HepG2 (cell line): Measurements from ENCODE around the gene CKB. TPM values are rescaled to one million over a fixed set of nuclear protein-coding genes. Genes with fewer than 3 reads are reported as not detected.
A peak's percentile ranks its signal among the peaks of the same experiment; 100 is the strongest.

ENCODE experiments used
- AHR ChIP-seq: IDR thresholded peaks from 2 replicates; pipeline ENCODE4 v1.6.1; 2018; ENCODE audit warnings: missing genetic modification reagents, missing compliant biosample characterization
- ATF7-NPFF ChIP-seq: sonication (generic); formaldehyde crosslinking; IDR thresholded peaks from 2 replicates; pipeline ENCODE4 v1.8.1; 2023; ENCODE audit warnings: mild to moderate bottlenecking, low read depth, missing genetic modification reagents, moderate library complexity
- MEF2D ChIP-seq: sonication (generic); formaldehyde crosslinking; IDR thresholded peaks from 2 replicates; pipeline ENCODE4 v1.5.1; 2020; ENCODE audit warnings: mild to moderate bottlenecking, missing genetic modification reagents
- MYC ChIP-seq: sonication (generic); formaldehyde crosslinking; IDR thresholded peaks from 2 replicates; pipeline ENCODE4 v1.9.0; 2021; ENCODE audit warnings: missing genetic modification reagents, borderline replicate concordance
- NFYC ChIP-seq: IDR thresholded peaks from 2 replicates; pipeline ENCODE4 v1.6.1; 2016; ENCODE audit warnings: missing genetic modification reagents, missing compliant biosample characterization
- POLR2AphosphoS5 ChIP-seq: IDR thresholded peaks from 2 replicates; pipeline ENCODE4 v1.6.1; 2012; ENCODE audit warnings: low read depth, low read length
- PRPF4 ChIP-seq: fragments of 200-400 bp; formaldehyde crosslinking; IDR thresholded peaks from 2 replicates; pipeline ENCODE4 v1.6.1; 2016; ENCODE audit warnings: low read length, low read depth; ENCODE audit not compliant: poor library complexity, severe bottlenecking
- RBFOX2 ChIP-seq: fragments of 200-400 bp; formaldehyde crosslinking; IDR thresholded peaks from 2 replicates; pipeline ENCODE4 v1.6.1; 2017; ENCODE audit warnings: low read depth, mild to moderate bottlenecking, low read length
- TAF1 ChIP-seq: sonication (generic); formaldehyde crosslinking; IDR thresholded peaks from 2 replicates; pipeline ENCODE4 v1.4.0; 2020; ENCODE audit warnings: missing genetic modification reagents
- U2AF1 ChIP-seq: fragments of 200-400 bp; formaldehyde crosslinking; optimal IDR thresholded peaks from 2 replicates; pipeline ENCODE3; 2017; ENCODE audit warnings: mild to moderate bottlenecking, low read depth, low read length
- ZBTB7B ChIP-seq: sonication (generic); formaldehyde crosslinking; IDR thresholded peaks from 2 replicates; pipeline ENCODE4 v1.4.0; 2020; ENCODE audit warnings: missing genetic modification reagents
- ZFX ChIP-seq: sonication (generic); formaldehyde crosslinking; IDR thresholded peaks from 2 replicates; pipeline ENCODE4 v1.4.0; 2020; ENCODE audit warnings: mild to moderate bottlenecking, low read depth, missing genetic modification reagents, moderate library complexity
- ZNF441 ChIP-seq: sonication (generic); formaldehyde crosslinking; IDR thresholded peaks from 2 replicates; pipeline ENCODE4 v1.7.0; 2021; ENCODE audit warnings: missing genetic modification reagents, borderline replicate concordance
- ZNF570 ChIP-seq: sonication (generic); formaldehyde crosslinking; IDR thresholded peaks from 2 replicates; pipeline ENCODE4 v1.4.0; 2020; ENCODE audit warnings: mild to moderate bottlenecking, missing genetic modification reagents, borderline replicate concordance
- polyA plus RNA-seq, 8 experiments: library from polyadenylated mRNA; depleted of rRNA in 3 of 8; stranded (reverse) in 7 of 8; unstranded in 1 of 8; fragments of >200 nt; fragmentation: Illumina TruSeq in 4 of 8; extraction: Trizol in 4 of 8; gene quantifications; 2 replicates each; pipeline versions ENCODE4 v1.2.1 to v1.2.3, GENCODE V29; 2011 to 2016; ENCODE audit warnings: low read depth in 4 of 8, missing spikeins in 1 of 8, mixed read lengths in 1 of 8; ENCODE audit not compliant: insufficient read depth in 1 of 8
- total RNA-seq, 5 experiments: library from RNA; depleted of rRNA; stranded (reverse); fragments of >200 nt; fragmentation: Illumina TruSeq; extraction: Trizol; gene quantifications; 2 replicates each; pipeline ENCODE4 v1.2.3, GENCODE V29; 2016; ENCODE audit warnings: low read depth in 1 of 5
- TF ChIP-seq, protein P1 (sequence below): sonication (generic); formaldehyde crosslinking; IDR thresholded peaks from 2 replicates; pipeline ENCODE4 v1.4.0; 2020; ENCODE audit warnings: missing genetic modification reagents, low read depth, mild to moderate bottlenecking, borderline replicate concordance
- TF ChIP-seq, protein P2 (sequence below): sonication (generic); formaldehyde crosslinking; IDR thresholded peaks from 2 replicates; pipeline ENCODE4 v1.4.0; 2020; ENCODE audit warnings: missing genetic modification reagents
- TF ChIP-seq, protein P3 (sequence below): sonication (generic); formaldehyde crosslinking; IDR thresholded peaks from 2 replicates; pipeline ENCODE4 v1.4.0; 2020; ENCODE audit warnings: mild to moderate bottlenecking, missing genetic modification reagents
- TF ChIP-seq, protein P4 (sequence below): sonication (generic); formaldehyde crosslinking; IDR thresholded peaks from 2 replicates; pipeline ENCODE4 v1.5.0; 2020; ENCODE audit warnings: mild to moderate bottlenecking, missing genetic modification reagents, moderate library complexity
- TF ChIP-seq, protein P5 (sequence below): IDR thresholded peaks from 2 replicates; pipeline ENCODE4 v1.6.1; 2016; ENCODE audit warnings: missing genetic modification reagents, missing compliant biosample characterization
- TF ChIP-seq, protein P6 (sequence below): sonication (generic); formaldehyde crosslinking; IDR thresholded peaks from 2 replicates; pipeline ENCODE4 v1.5.1; 2020; ENCODE audit warnings: missing genetic modification reagents, mild to moderate bottlenecking, borderline replicate concordance

The CKB gene
- total and polyA plus RNA-seq, 2 of the 13 experiments (the other 11 are each of a cell fraction or from before 2014, with no cell fraction given): 82.3 to 217 TPM

DNA sequence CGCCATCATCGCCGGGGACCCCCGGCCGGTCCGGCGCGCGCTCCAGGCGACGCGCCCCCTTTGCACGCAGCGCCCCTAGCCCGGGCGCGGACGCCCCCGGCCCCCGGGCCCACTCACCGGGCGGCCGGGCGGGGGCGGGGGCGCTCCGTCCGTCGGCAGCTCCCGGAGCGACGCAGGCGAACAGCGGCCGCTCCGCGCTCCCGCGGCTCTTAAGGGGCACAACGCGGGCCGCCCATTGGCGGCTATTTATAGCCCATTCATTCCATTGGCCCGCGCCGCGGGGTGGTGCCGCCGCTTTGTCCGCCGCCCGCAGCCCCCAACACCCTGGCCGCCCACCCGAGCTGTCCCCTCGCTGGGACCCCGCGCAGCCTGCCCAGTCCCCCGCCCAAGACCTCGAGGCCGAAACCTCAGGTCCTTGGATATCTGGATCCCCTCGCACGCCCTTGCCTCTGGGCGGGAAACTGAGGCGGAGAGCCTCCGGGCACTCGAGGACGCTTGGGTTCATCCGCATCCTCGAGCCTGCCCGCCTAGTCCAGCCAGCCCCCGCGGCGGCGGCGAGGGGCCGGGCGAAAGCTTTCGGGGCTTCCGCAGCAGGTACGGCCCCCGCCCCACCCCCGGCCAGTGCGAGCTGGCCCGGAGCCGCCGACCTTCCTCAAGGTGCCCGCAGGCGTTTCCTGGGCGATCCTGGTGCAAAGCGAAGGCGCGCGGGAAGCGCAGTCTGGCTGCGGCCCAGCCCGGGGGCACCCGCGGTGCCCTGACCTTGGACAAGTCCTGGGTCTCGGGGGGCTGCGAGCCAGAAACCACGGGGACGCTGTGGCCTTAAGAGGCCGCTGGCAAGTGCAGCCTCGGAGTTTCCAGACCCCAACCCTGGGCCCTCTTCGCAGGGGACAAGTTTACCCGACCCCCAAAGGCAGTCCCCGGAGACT, at the start of gene CKB (continued):
- TF ChIP-seq ZNF570 (CRISPR knock-in tag): no peak
- peak; percentile 77 for TF ChIP-seq RBFOX2
- TF ChIP-seq, protein P1, sequence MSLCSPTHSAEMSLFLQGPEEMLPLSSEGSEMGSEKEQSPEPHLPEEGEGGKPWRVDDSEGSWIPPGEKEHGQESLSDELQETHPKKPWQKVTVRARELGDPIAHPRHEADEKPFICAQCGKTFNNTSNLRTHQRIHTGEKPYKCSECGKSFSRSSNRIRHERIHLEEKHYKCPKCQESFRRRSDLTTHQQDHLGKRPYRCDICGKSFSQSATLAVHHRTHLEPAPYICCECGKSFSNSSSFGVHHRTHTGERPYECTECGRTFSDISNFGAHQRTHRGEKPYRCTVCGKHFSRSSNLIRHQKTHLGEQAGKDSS (CRISPR knock-in tag): no peak
- TF ChIP-seq ATF7-NPFF (CRISPR knock-in tag): no peak
- 0 out of 2 replicates have a peak, but pooled peaks have one; percentile 12 for TF ChIP-seq ZFX
- peak; percentile 61; the same call in 1 of the 2 replicates for TF ChIP-seq TAF1
- no peak for TF ChIP-seq PRPF4
- peak; percentile 85 for TF ChIP-seq MEF2D (CRISPR knock-in tag)
- peak; percentile 68 for TF ChIP-seq NFYC (CRISPR knock-in tag)
- TF ChIP-seq, protein P2, sequence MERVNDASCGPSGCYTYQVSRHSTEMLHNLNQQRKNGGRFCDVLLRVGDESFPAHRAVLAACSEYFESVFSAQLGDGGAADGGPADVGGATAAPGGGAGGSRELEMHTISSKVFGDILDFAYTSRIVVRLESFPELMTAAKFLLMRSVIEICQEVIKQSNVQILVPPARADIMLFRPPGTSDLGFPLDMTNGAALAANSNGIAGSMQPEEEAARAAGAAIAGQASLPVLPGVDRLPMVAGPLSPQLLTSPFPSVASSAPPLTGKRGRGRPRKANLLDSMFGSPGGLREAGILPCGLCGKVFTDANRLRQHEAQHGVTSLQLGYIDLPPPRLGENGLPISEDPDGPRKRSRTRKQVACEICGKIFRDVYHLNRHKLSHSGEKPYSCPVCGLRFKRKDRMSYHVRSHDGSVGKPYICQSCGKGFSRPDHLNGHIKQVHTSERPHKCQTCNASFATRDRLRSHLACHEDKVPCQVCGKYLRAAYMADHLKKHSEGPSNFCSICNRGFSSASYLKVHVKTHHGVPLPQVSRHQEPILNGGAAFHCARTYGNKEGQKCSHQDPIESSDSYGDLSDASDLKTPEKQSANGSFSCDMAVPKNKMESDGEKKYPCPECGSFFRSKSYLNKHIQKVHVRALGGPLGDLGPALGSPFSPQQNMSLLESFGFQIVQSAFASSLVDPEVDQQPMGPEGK (CRISPR knock-in tag): peak; percentile 38; the same call in 1 of the 2 replicates
- TF ChIP-seq MYC (CRISPR knock-in tag): 0 out of 2 replicates have a peak, but pooled peaks have one; percentile 2
- peak; percentile 87 for TF ChIP-seq ZBTB7B (CRISPR knock-in tag)
- no peak for TF ChIP-seq U2AF1
- TF ChIP-seq, protein P3, sequence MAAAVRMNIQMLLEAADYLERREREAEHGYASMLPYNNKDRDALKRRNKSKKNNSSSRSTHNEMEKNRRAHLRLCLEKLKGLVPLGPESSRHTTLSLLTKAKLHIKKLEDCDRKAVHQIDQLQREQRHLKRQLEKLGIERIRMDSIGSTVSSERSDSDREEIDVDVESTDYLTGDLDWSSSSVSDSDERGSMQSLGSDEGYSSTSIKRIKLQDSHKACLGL (CRISPR knock-in tag): peak; percentile 34; the same call in 1 of the 2 replicates
- peak; percentile 48; the same call in 1 of the 2 replicates for TF ChIP-seq ZNF441 (CRISPR knock-in tag)
- TF ChIP-seq, protein P4, sequence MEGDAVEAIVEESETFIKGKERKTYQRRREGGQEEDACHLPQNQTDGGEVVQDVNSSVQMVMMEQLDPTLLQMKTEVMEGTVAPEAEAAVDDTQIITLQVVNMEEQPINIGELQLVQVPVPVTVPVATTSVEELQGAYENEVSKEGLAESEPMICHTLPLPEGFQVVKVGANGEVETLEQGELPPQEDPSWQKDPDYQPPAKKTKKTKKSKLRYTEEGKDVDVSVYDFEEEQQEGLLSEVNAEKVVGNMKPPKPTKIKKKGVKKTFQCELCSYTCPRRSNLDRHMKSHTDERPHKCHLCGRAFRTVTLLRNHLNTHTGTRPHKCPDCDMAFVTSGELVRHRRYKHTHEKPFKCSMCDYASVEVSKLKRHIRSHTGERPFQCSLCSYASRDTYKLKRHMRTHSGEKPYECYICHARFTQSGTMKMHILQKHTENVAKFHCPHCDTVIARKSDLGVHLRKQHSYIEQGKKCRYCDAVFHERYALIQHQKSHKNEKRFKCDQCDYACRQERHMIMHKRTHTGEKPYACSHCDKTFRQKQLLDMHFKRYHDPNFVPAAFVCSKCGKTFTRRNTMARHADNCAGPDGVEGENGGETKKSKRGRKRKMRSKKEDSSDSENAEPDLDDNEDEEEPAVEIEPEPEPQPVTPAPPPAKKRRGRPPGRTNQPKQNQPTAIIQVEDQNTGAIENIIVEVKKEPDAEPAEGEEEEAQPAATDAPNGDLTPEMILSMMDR (CRISPR knock-in tag): no peak
- peak; percentile 68 for TF ChIP-seq POLR2AphosphoS5
- no peak for TF ChIP-seq AHR (CRISPR knock-in tag)
- TF ChIP-seq, protein P5, sequence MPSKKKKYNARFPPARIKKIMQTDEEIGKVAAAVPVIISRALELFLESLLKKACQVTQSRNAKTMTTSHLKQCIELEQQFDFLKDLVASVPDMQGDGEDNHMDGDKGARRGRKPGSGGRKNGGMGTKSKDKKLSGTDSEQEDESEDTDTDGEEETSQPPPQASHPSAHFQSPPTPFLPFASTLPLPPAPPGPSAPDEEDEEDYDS: peak; percentile 81
- TF ChIP-seq, protein P6, sequence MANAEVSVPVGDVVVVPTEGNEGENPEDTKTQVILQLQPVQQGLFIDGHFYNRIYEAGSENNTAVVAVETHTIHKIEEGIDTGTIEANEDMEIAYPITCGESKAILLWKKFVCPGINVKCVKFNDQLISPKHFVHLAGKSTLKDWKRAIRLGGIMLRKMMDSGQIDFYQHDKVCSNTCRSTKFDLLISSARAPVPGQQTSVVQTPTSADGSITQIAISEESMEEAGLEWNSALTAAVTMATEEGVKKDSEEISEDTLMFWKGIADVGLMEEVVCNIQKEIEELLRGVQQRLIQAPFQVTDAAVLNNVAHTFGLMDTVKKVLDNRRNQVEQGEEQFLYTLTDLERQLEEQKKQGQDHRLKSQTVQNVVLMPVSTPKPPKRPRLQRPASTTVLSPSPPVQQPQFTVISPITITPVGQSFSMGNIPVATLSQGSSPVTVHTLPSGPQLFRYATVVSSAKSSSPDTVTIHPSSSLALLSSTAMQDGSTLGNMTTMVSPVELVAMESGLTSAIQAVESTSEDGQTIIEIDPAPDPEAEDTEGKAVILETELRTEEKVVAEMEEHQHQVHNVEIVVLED (CRISPR knock-in tag): no peak
